Astrocyte (in vitro differentiated cells and primary cell): ENCODE results near the gene SDE2.

ENCODE experiments used
- CTCF ChIP-seq: IDR thresholded peaks from 2 replicates; pipeline ENCODE4 v1.5.1; 2011; ENCODE audit warnings: low read depth, mild to moderate bottlenecking, inconsistent platforms, low read length, moderate library complexity; ENCODE audit not compliant: insufficient read depth
- EZH2 ChIP-seq: IDR thresholded peaks from 2 replicates; pipeline ENCODE4 v1.6.1; 2012; ENCODE audit warnings: mild to moderate bottlenecking, low read length, inconsistent platforms; ENCODE audit not compliant: insufficient read depth

- TF ChIP-seq CTCF (no peak), EZH2 (no peak)
Observed at GRCh38 chr1:225943582-225943981, 55.6 kb downstream of the SDE2 start.
